Stimulated activated CD4-positive, alpha-beta T cell treated with anti-CD3 and anti-CD28 coated beads, Interleukin-15, amount 100 ng/mL, for 1 hour (primary cell): ENCODE measurements around the gene PDP2.

Experiments used
- DNase-seq, 2 donors: peaks; one replicate each; pipeline ENCODE4 v3.0.0-alpha.2; 2020; ENCODE audit warnings: low read depth in 1 of 2, low spot score in 1 of 2

PDP2 gene, protein sequence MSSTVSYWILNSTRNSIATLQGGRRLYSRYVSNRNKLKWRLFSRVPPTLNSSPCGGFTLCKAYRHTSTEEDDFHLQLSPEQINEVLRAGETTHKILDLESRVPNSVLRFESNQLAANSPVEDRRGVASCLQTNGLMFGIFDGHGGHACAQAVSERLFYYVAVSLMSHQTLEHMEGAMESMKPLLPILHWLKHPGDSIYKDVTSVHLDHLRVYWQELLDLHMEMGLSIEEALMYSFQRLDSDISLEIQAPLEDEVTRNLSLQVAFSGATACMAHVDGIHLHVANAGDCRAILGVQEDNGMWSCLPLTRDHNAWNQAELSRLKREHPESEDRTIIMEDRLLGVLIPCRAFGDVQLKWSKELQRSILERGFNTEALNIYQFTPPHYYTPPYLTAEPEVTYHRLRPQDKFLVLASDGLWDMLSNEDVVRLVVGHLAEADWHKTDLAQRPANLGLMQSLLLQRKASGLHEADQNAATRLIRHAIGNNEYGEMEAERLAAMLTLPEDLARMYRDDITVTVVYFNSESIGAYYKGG

DNA sequence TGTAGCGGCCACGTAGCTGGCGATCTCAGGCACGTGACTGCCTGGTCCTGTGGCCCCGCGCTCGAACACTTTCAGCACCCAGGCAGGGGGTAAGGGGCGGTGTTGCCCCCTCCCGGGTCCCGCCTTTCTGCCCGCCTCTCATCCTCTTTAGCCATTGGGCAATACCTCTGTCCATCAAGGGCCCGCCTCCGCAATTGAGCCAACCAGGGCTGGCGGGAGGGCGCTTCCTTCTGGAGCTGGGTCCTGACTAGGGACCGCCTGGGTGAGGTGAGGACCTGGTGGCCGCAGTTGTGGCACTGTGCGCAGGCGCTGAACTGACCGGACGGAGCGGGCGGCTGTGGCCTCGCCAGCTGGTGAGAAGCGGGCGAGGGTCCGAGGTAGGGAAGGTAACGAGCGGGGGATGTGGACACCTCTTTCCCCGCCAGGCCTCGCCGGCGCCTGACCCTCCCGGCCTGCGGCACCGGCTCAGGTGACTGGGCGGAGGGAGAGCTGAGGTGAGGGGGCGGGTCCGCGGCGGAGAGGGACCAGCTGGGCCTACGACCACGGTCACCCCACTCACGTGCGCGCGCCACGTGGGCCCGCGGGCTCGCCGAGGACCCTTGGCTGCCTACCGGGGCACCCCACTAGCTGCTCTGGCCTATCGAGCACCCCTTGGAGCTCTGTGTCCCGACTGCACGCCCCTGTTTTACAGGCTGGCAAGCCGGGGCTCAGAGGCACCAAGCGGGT is at the start of gene PDP2:
Gene PDP2 (plus strand): TSS at position 228 of the 726 bp plus-strand sequence. CDS start 3,770 bp downstream, outside the sequence.
- peak; percentile 77 to 79 for DNase-seq

DNA sequence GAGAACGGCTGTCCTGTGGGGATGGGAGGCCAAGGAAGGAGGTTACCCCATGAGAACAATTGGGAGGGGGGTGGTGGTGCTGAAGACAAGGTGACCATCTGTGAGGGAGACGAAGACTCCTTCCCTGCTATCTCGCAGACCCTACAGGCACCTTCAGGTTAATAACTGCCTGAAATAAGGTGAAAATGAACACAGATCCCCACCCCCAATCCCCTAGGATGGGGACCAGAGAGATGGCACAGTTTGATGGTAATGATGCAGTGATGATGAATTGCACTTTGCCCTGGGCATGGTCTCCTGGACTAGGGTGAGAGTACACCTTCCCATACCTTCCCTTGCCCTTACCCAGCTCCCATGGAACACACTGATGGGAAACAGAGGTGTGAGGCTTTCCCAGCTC is 48.1 kb upstream of the PDP2 start:
- no peak for DNase-seq

DNA sequence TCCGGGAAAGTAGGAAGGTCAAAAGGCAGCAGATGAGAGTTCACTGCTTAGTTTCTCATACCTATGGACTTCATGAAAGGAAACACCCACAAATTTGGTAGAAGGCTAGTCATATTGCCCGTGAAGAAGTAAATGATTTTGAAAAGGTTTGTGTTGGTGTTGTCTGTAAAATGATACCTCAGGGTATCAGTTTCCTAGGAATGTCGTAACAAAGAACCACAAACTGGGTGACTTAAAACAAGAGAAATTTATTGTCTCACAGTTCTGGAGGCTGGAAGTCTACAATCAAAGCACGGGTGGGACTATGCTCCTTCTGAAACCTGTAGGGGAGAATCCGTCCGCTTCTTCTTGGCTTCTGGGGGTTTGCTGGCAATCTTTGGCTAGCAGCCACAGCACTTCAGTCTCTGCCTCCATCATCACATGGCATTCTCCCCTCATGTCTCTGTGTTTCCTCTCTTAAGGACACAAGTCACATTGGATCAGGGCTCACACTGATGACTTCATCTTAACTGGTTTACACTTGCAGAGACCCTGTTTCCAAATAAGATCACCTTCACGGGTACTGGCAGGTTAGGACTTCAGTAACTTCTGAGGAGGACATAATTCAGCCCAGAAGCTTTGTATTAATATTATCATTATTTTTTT is 47.5 kb upstream of the PDP2 start:
- no peak for DNase-seq

DNA sequence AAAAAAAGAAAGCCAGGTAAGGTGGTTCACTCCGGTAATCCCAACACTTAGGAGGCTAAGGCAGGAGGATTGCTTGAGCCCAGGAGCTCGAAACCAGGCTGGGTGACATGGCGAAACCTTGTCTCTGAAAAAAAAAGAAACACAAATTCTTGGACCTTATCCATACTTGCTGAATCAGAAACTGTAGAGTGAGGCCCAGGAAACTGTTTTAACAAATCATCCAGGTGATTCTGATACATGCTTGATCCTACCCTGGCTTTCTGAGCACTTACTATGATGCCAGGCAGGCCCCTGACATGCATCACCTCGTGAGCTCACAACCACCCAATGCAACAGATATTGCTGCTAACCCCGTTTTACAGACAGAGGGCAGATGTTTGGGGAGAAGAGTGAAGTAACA is 45.6 kb upstream of the PDP2 start:
- no peak for DNase-seq

DNA sequence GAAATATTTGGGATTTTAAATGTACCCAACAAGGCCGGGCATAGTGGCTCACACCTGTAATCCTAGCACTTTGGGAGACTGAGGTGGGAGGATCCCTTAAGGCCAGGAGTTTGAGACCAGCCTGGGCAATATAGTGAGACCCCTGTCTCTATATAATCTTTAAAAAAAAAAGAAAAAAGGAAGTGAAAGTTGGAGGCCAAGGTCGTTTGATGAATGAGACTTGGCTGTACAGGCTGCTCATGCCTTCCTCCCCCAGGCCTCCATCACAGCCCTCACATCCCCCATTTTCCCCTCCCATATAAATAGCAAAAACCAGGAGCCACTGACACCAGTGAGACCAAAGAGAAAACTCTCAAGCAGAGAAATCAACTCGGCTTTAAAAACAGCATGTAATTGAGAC is 39.4 kb upstream of the PDP2 start:
- no peak for DNase-seq

DNA sequence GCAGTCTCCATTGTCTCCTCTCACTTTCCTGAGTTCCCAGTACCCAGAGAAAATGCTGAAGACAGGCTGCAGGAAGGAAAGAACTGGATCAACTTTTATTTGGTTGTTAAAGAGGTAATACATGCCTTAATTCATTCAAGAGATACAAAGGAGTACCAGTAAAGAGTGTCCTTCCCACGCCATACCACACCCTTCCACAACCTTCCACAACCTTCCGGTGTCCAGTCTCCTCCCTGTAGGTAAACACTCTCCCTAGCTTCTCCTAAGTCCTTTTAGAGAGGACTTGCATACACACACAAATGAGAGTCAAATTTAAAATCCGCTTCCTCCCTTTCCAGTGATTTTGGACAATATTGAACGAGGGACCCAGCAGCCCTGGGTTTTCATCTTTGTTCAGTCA is 38.9 kb upstream of the PDP2 start:
- no peak for DNase-seq

DNA sequence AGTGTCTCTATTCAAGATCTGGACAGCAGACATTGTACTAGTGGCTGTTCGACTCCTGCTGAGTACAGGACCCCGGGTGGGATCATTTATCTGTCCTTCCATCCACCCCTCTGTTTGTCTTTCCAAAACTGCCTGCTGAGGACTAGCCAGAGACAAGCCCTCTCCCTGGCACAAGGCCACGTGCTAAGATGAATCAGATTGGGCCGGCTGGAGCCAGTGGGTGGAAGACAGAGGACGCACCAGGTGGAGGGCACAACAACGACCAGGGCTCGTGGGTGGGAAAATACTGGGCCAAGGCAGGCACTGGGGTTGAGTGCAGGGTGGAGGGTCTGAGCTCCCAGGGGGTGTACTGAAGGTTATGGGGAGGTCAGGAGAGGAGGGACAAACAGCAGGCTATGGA is 37.5 kb upstream of the PDP2 start:
- no peak for DNase-seq

DNA sequence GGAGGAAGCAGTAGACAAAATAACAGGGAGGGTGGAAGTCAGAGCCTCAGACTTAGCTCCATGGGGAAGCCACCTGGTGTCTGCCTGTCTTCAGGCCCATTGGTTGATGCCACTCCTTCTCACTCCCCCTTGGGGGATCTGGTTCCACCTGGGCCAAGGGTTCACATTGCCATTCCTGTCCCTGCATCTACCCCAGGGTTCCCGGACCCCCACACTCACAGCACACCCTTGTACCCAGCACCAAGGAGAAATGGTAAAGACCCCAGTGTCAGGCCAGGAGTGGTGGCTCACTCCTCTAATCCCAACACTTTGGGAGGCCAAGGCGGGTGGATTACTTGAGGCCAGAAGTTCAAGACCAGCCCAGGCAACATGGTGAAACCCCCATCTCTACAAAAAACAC is 37.1 kb upstream of the PDP2 start:
- no peak for DNase-seq

DNA sequence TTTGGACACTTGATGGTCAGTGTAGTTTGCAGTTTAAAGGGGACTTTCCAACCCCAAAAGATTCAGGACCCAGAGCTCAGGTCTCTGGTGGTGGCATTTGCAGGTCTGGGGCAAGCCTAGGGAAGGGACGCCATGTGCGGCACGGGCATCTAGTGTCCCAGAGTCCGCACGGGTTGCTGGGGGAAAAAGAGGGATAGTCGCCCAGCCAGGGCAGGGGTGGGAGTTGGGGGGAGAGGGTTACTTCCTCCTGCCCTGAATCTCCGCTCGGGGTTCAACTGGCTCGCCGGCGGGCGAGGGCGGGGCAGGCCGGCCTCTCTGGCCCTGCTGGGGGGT is 36.3 kb upstream of the PDP2 start:
- no peak for DNase-seq

DNA sequence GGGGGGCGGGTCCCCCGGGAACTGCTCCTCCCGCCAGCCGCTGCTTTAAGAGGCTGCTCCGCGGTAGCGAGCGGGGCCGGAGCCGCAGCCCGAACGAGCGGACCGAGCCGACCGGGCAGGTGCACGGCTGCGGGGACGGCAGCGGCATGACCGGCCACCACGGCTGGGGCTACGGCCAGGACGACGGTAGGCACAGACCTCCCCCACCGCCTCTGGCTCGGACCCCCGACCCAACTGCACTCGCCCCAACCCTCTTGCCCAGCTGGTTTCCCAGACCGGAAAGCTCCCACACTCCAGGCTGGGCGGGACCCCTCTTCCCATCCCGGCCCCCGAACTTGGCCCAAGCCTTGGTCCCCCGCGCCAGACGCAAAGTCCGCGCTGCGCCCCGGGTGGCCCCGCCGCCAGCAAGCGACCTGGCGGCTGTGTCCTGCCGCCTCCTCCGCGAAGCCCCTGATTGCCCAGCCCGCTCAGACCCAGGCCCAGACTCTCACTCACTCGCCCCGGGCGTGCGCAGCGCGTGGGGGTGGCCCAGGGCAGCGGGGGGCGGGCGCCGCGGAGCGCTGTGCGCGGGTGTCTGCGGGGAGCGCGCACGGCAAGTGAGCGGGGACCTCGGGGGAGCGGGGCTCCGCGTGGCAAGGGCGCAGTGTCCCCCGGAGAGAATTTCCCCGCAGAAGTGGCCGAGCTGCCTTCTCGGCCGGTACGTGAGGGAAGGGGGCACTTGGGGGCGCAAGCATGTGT is 35.8 kb upstream of the PDP2 start, which contains the start of gene CA7:
Gene CA7 (plus strand): TSS at position 73 of the 738 bp plus-strand sequence. CDS start 74 bp downstream, at position 147.
- no peak for DNase-seq

DNA sequence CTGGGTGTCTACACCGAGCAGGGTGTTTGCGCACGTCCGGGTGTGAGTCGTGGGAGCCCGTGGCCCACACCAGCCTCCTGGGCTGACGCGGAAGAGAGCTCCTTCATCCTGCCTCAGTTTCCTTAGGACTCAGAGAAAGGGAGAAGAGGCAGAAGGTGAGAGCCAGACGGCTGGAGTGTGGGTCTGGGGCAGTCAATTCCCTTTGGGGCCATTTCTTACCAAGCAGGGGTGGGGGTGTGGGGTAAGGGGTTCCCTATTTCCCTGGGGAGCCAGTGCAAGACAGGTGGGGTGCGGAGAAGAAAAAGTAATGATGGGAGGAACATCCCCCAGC is 35.3 kb upstream of the PDP2 start:
- no peak for DNase-seq

DNA sequence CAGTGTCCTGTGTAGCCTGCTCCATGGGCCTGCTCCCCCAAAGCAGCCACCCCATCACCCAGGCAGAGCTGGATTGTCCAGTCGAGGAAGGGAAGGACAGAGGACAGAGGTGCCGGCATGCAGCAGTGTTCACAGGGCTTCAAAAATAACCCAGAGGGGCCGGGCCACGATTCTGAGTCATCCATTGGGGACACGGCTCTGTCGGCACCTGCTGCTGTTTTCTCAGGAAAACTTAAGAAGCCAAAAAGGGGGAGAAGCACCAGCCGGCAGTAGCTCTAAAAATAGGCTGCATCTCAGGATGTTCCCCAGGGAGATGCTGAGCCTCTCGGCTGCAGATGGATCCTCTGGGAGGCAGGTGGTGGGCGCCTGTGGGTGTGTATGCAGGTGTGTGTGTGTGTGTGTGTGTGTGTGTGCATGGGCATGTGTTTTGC is 34.5 kb upstream of the PDP2 start:
- DNase-seq: no peak

DNA sequence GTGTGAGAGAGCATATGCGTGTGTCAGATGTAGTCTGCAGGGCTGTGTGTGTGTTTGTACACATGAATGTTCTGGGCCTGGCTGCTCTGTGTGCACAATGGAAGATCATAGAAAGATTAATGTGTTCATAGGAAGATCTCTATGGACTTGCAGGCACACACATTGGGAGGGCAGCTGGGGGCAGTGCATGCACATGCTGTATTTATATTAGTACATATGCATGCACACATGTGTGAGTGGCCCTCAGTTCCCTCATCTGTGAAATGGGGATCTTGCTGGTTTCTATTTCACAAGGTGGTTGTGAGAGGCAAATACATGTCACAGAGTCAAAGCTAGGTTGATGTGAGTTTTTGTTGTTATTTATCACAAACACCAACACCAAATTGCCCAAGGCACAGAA is 34.0 kb upstream of the PDP2 start:
- DNase-seq: no peak

DNA sequence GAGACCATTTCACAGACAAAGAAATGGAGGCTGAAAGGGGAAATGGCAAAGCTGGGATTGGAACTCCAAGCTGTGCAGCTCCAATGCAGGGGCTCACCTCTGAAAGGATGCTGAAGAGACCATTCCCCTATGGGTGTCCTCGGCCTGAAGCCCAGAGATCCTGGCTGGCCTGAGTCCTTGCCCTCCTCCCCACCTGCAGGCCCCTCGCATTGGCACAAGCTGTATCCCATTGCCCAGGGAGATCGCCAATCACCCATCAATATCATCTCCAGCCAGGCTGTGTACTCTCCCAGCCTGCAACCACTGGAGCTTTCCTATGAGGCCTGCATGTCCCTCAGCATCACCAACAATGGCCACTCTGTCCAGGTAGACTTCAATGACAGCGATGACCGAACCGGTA is 33.5 kb upstream of the PDP2 start:
- no peak for DNase-seq

DNA sequence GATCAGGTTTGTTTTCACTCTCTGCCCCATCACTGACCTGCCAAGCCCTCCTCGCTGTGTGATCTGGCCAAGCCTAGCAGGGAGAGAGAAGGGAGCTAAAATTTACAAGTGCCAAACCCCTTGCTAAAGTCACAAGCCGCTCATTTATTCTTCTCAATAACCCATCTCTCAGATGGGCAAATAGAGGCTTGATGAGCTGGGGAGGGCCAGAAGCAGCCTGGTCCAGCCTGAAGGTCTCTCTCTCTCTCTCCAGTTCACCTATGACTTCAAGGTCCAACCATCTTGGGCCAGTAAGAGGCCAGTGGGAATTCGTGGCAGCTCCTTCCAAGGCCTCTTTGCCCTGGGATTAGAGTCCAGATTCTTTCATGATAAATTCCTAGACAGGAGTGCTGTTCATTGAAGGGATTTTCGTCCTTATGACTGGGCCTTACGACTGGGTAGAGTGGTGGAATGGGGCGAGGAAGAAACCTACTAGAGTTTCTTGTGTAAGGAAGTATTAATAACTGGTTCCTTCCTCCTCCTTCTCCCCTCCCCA is 32.7 kb upstream of the PDP2 start:
- no peak for DNase-seq

DNA sequence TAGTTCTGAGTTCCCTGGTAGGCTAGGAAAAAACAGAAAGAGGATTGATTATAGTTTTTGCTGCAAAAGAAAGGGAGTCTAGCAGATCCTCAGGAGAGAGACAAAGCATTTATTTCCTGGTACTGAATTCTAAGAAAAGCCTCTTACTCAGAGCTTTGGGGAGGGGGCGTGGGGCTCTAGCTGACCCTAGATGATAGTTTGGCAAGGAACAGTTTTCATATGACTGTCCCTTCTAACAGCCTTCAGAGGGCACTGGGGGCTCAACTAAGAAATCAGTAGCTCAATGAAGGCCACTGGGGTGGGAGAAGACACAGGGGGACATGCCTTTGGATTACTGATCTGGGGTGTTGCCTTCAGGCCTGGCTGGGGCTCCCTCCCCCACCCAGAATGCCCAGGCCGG is 32.1 kb upstream of the PDP2 start:
- no peak for DNase-seq

DNA sequence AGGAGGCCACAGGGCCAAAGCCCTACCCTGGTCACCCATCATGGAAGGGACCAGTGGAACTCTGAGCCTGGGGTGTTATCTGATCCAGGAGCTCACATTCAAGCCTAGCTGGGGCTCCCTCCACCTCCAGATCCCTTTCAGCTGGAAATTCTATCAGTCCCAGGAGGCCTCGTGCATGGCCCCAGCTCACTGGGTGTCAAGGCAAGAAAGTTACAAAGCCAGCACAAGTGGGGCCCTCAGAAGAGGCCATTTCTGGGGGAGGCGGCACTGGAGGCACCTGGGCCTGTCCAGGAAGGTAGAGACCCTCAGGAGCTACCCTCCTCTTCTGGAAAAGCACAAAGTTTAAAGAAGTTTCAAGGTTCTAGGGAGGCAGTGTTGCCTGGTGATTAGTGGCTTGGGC is 31.3 kb upstream of the PDP2 start:
- no peak for DNase-seq

DNA sequence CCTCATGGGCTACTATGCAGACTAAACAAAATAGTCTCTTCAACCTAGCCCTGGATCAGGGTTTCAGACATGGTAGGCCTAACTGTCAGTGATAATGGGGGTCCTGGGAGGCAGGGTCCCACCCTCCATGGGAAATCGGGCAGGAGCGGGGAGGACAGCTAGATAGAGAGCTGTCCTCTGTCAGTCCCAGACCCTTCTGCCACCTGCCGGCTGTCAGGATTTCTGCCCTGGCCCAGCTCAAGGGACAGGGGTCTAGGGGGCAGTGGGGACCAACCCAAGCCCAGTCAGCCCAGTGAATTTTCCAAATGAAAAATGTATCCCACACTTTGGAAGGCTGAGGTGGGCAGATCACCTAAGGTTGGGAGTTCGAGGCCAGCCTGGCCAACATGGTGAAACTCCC is 30.8 kb upstream of the PDP2 start:
- DNase-seq: no peak

DNA sequence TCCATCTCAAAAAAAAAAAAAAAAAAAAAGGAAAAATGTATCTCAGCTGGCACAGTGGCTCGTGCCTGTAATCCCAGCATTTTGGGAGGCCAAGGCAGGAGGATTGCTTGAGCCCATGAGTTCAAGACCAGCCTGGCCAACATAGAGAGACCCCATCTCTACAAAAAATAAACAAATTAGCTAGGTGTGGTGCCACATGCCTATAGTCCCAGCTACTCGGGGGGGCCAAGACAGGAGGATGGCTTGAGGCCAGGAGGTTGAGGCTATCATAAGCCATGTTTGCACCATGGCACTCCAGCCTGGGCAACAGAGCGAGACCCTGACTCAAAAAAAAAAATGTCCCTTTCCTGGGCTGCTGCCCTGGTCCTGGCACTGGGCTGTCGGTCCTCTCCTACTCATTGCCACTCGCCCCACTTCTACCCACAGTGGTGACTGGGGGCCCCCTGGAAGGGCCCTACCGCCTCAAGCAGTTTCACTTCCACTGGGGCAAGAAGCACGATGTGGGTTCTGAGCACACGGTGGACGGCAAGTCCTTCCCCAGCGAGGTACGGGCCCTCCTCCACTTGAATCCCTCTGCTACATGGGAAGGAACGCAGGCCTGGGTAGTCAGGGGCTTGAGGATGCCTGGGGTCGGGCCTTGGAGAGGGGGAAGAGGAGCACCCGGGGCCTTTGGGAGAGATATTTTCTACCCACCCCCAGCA is 30.1 kb upstream of the PDP2 start:
- no peak for DNase-seq

DNA sequence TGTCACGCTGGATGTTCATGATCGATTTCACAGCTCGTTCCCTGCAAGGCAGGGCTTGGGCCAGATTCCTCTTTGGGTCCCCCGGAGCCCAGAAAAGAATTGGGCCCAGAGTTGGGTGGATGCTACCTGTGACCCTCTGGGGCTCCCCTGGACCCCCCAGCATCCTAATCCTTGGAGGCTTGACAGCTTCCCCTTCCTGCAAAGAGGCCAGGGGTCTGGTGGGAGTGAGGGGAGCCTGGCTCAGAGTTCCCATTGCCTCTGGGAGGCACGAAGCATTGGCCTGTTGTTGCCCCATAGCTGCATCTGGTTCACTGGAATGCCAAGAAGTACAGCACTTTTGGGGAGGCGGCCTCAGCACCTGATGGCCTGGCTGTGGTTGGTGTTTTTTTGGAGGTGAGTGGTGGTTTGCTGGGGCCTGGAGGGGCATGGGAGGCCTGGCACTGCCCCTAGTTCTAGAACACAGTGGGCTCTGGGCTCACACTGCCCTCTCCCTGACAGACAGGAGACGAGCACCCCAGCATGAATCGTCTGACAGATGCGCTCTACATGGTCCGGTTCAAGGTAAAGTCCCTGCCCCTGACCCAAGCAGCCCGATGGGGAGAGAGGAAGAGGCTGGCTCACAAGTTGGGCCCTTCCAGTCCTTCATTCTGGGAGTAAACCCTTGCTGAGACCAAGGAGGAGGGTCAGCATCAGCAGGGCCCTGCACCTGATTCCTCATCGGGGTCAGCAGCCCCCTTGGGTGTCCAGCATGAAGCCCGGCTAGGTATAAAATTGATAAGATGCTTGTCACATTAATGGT is 28.9 kb upstream of the PDP2 start:
- DNase-seq: no peak
